SK-N-SH (cell line): ENCODE measurements around the gene KCTD19. TPM values are rescaled to one million over a fixed set of nuclear protein-coding genes. Genes with fewer than 3 reads are reported as not detected.

ENCODE experiments used
- CTCF ChIA-PET: fragments of 300-600, 350-600 bp; formaldehyde crosslinking; extraction: SDS; loops from one replicate; lab custom pipeline; 2021; lab: Yijun Ruan, JAX
- POLR2A ChIA-PET: fragments of 350-600 bp; sonication (Branson Sonifier 250); formaldehyde crosslinking; extraction: SDS; loops from one replicate; lab custom pipeline; 2020; ENCODE audit warnings: antibody characterized with exemption, inconsistent platforms; lab: Yijun Ruan, JAX
- DNase-seq: peaks from one replicate; pipeline ENCODE4 v3.0.0; 2012
- H2AFZ ChIP-seq: fragments of 200-600 bp; sonication (generic); 2 replicates; pipeline ENCODE4 v1.8.1; 2016; ENCODE audit warnings: antibody characterized with exemption, mild to moderate bottlenecking, low read depth
- H3F3A ChIP-seq: fragments of 200-600 bp; sonication (generic); replicated peaks from 2 replicates; pipeline ENCODE3; 2016; ENCODE audit warnings: antibody characterized with exemption, mild to moderate bottlenecking; ENCODE audit not compliant: insufficient read depth
- H3K27ac ChIP-seq, 2 experiments: fragments of 200-500 bp in 1 of 2; fragments of 200-600 bp in 1 of 2; sonication (Bioruptor generic) in 1 of 2; sonication (generic), shearing (Covaris generic) in 1 of 2; 2 replicates each; pipeline versions ENCODE4 v1.5.1 to v1.6.1; 2014 to 2016; ENCODE audit warnings: low read depth in 2 of 2, inconsistent platforms in 1 of 2, low read length in 1 of 2, mild to moderate bottlenecking in 1 of 2, mixed read lengths in 1 of 2
- H3K27me3 ChIP-seq: fragments of 200-600 bp; sonication (generic), shearing (Covaris generic); 2 replicates; pipeline ENCODE4 v1.6.1; 2016; ENCODE audit warnings: mixed run types; ENCODE audit not compliant: insufficient read depth
- H3K36me3 ChIP-seq, 2 experiments: fragments of 200-500 bp in 1 of 2; fragments of 200-600 bp in 1 of 2; sonication (Bioruptor generic) in 1 of 2; sonication (generic) in 1 of 2; replicated peaks in 1 of 2; 2 replicates each; pipeline versions ENCODE3 to v1.5.1; 2014 to 2016; ENCODE audit warnings: low read length in 1 of 2, mild to moderate bottlenecking in 1 of 2; ENCODE audit not compliant: insufficient read depth in 2 of 2, control insufficient read depth in 1 of 2
- H3K4me1 ChIP-seq, 2 experiments: fragments of 200-500 bp in 1 of 2; fragments of 200-600 bp in 1 of 2; sonication (Bioruptor generic) in 1 of 2; sonication (generic), shearing (Covaris generic) in 1 of 2; 2 replicates each; pipeline versions ENCODE4 v1.5.1 to v1.6.1; 2014 to 2016; ENCODE audit warnings: low read depth in 1 of 2, low read length in 1 of 2, mixed run types in 1 of 2; ENCODE audit not compliant: insufficient read depth in 2 of 2, control insufficient read depth in 1 of 2
- H3K4me2 ChIP-seq: fragments of 200-600 bp; sonication (generic), shearing (Covaris generic); 2 replicates; pipeline ENCODE4 v1.6.1; 2017; ENCODE audit warnings: mixed run types
- H3K4me3 ChIP-seq, 2 experiments: fragments of 200-500 bp in 1 of 2; fragments of 200-600 bp in 1 of 2; sonication (Bioruptor generic) in 1 of 2; sonication (generic), shearing (Covaris generic) in 1 of 2; 2 replicates each; pipeline versions ENCODE4 v1.5.1 to v1.8.1; 2014 to 2016; ENCODE audit warnings: low read depth in 2 of 2, inconsistent platforms in 1 of 2, low read length in 1 of 2, mild to moderate bottlenecking in 1 of 2, mixed read lengths in 1 of 2, moderate library complexity in 1 of 2
- H3K79me2 ChIP-seq: fragments of 200-600 bp; sonication (generic); 2 replicates; pipeline ENCODE4 v1.8.1; 2017; ENCODE audit warnings: mild to moderate bottlenecking; ENCODE audit not compliant: insufficient read depth
- H3K9ac ChIP-seq: fragments of 200-600 bp; sonication (generic); 2 replicates; pipeline ENCODE4 v1.6.1; 2017; ENCODE audit warnings: mixed run types
- H3K9me2 ChIP-seq: fragments of 200-600 bp; sonication (generic); 2 replicates; pipeline ENCODE4 v1.6.1; 2017; ENCODE audit warnings: mixed run types
- H3K9me3 ChIP-seq: fragments of 200-600 bp; sonication (generic); 2 replicates; pipeline ENCODE4 v1.6.1; 2017; ENCODE audit warnings: mixed run types, mild to moderate bottlenecking, moderate library complexity
- H4K20me1 ChIP-seq: fragments of 200-600 bp; sonication (generic); 2 replicates; pipeline ENCODE4 v1.6.1; 2017; ENCODE audit warnings: mild to moderate bottlenecking, mixed run types; ENCODE audit not compliant: insufficient read depth
- CHD2 ChIP-seq: fragments of 150-350 bp; IDR thresholded peaks from 2 replicates; pipeline ENCODE4 v1.6.1; 2018; ENCODE audit warnings: low read length; ENCODE audit not compliant: partially characterized antibody
- ELF1 ChIP-seq: IDR thresholded peaks from 2 replicates; pipeline ENCODE4 v1.4.0; 2012
- EP300 ChIP-seq, 2 experiments: IDR thresholded peaks; 2 replicates each; pipeline versions ENCODE4 v1.4.0 to v1.6.1; 2012; ENCODE audit warnings: borderline replicate concordance in 1 of 2, low read depth in 1 of 2, low read length in 1 of 2
- EZH2phosphoT487 ChIP-seq: fragments of 200-600 bp; sonication (generic); IDR thresholded peaks from 2 replicates; pipeline ENCODE4 v1.6.1; 2017; ENCODE audit warnings: low read depth, mixed run types, mild to moderate bottlenecking, antibody characterized with exemption, moderate library complexity, borderline replicate concordance
- FOSL2 ChIP-seq: IDR thresholded peaks from 2 replicates; pipeline ENCODE4 v1.4.0; 2012; ENCODE audit warnings: low read depth, mild to moderate bottlenecking, moderate library complexity, borderline replicate concordance
- FOXM1 ChIP-seq: IDR thresholded peaks from 2 replicates; pipeline ENCODE4 v1.4.0; 2012; ENCODE audit warnings: low read depth, mild to moderate bottlenecking
- JUND ChIP-seq: IDR thresholded peaks from 2 replicates; pipeline ENCODE4 v1.4.0; 2012
- MAX ChIP-seq: IDR thresholded peaks from 2 replicates; pipeline ENCODE4 v1.4.0; 2012; ENCODE audit warnings: low read depth
- MXI1 ChIP-seq: IDR thresholded peaks from 2 replicates; pipeline ENCODE4 v1.6.1; 2012; ENCODE audit warnings: mild to moderate bottlenecking, low read depth, low read length, improper control_type of control experiment
- PBX3 ChIP-seq: IDR thresholded peaks from 2 replicates; pipeline ENCODE4; 2012
- POLR2AphosphoS5 ChIP-seq: IDR thresholded peaks from 2 replicates; pipeline ENCODE4 v1.6.1; 2012; ENCODE audit warnings: low read depth, low read length
- USF1 ChIP-seq: IDR thresholded peaks from 2 replicates; pipeline ENCODE4 v1.4.0; 2012; ENCODE audit warnings: low read depth, borderline replicate concordance
- WGBS: methylation state at CpG from one replicate; pipeline ENCODE4 v1.1.6; 2017; ENCODE audit warnings: low lambda C conversion rate; 5-methylcytosine and 5-hydroxymethylcytosine counted together
- polyA plus RNA-seq, 3 experiments: library from polyadenylated mRNA; depleted of rRNA; stranded (reverse); fragments of >200 nt; gene quantifications; 2 replicates each; pipeline ENCODE4 v1.2.3, GENCODE V29; 2012

KCTD19 gene
- polyA plus RNA-seq, 1 of the 3 experiments (the other 2 are of a cell fraction): 1.8 TPM

- no peaks in the 10 kb centered on the region for H3K9me3 ChIP-seq
- no peaks in the 10 kb centered on the region for H3K27me3 ChIP-seq
- no peak overlapping the region for H3K9ac ChIP-seq
- DNase-seq: no peak
- POLR2A ChIA-PET: interaction anchor here (1.3 to 1.7 kb wide), 2 partner anchors 27 to 49 kb away, joined by 3 to 4 read pairs; no protein-coding TSS in a partner anchor
- H3F3A ChIP-seq: peaks cover 21% of the 10 kb centered on the region
- H3K4me3 ChIP-seq: no peak overlapping the region
- WGBS: 89% methylated on average over 5 of the region's 14 CpGs
- H3K4me1 ChIP-seq: peaks cover 20 to 50% of the 10 kb centered on the region in 2 experiments; a peak in 3 of 4 replicates
- H3K4me2 ChIP-seq: no peak overlapping the region
- H2AFZ ChIP-seq: no peak overlapping the region
- H3K27ac ChIP-seq: no peak overlapping the region
- no peaks in the 10 kb centered on the region for H4K20me1 ChIP-seq
- H3K79me2 ChIP-seq: peaks cover 18% of the 10 kb centered on the region
- peaks cover 16 to 32% of the 10 kb centered on the region in 2 experiments for H3K36me3 ChIP-seq
- no peaks in the 10 kb centered on the region for H3K9me2 ChIP-seq
- no peak for TF ChIP-seq PBX3
- TF ChIP-seq ELF1: no peak
- TF ChIP-seq EZH2phosphoT487: no peak
- no peak for TF ChIP-seq USF1
- TF ChIP-seq MAX: no peak
- no peak for TF ChIP-seq FOSL2
- no peak for TF ChIP-seq MXI1
- TF ChIP-seq EP300 (IDR thresholded peaks at IDR 0.05; ENCODE audit: borderline replicate concordance in 1 of 2, low read depth in 1 of 2, low read length in 1 of 2): no peak
- TF ChIP-seq JUND: no peak
- TF ChIP-seq POLR2AphosphoS5: no peak
- no peak for TF ChIP-seq FOXM1
- no peak for TF ChIP-seq CHD2
- CTCF ChIA-PET: interaction anchor here (0.6 to 4.4 kb wide), 9 partner anchors 15 to 328 kb away, joined by 3 to 24 read pairs (median 3); partner anchors contain the start of genes KCTD19, LRRC36, NOL3 and ZDHHC1
Observed at GRCh38 chr16:67281536-67282446, 44.8 kb downstream of the KCTD19 start.
